Amygdala (tissue), 56 donors: ENCODE data around the gene PDE4A.
A peak's percentile ranks its signal among the peaks of the same experiment; 100 is the strongest.
"Not testable (repeated sequence)": the region's sequence is repeated elsewhere in the genome, so short reads cannot be mapped to it uniquely, and the experiment has no call there.

Source experiments
- DNase-seq, 56 donors: peaks; one replicate each; lab custom pipeline; 2025; lab: John Stamatoyannopoulos, UW

Gene PDE4A

GRCh38 chr19:10422846-10423245 is 2.5 kb downstream of the PDE4A start:
- no peak for DNase-seq

- peak in 40 of 56 donors; percentile 11 to 79 (median 36) for DNase-seq
Observed at GRCh38 chr19:10424011-10424637, 3.8 kb downstream of the PDE4A start.

DNA sequence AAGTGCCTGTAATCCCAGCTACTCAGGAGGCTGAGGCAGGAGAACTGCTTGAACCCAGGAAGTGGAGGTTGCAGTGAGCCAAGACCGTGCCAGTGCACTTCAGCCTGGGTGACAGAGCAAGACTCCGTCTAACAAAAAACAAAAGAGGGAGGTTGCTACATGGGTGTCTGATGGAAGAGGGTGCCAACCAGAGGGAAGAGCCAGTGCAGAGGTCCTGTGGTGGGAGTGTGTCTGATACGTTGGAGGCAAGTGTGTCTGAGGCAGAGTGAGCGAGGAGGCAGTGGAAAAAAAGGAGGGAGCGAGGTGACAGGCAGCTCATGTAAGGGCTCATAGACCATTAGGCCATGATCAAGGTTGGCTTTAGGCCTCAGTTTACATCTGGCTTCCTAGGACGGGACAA is 6.8 kb downstream of the PDE4A start:
- DNase-seq: no peak

GRCh38 chr19:10428996-10429381 is 8.7 kb downstream of the PDE4A start:
- DNase-seq: no peak

GRCh38 chr19:10430505-10431253 is 10.3 kb downstream of the PDE4A start:
- DNase-seq: peak in 2 of 56 donors; percentile 21 to 32

DNA sequence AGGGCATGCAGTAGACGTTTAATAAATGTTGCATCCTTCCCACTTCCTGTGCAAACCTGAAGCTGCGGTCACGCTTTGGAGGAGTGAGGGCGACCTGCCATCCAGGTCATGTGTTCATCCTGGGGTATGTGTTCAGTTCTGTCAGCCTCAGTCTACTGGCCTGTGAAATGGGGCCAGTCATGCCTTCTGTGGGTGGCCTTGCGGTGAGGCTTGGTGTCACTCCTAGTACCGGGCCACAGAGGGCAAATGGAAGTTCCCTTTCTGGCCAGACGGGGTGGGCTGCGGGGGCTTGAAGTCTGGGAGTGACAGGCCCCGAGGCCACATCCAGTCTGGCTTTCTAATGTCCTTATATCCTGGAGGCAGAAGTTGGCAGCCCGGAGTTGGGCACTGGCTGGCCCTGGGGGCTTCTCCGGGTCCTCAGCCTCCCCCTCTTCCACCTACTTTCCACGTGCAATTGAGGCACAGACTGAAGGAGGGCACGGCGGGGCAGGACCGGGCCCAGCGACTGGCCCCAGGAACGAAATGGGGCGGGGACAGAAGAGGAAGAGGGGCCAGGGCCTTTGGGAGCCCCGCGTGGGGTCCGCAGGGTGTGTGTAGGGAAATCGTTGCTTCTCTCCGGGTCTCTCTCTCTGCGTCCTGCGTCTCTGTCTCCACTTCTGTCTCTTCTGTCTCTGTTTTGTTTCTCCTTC is 11.1 kb downstream of the PDE4A start:
- DNase-seq: peak in 1 of 56 donors; percentile 12

GRCh38 chr19:10431943-10432735 is 11.8 kb downstream of the PDE4A start:
- peak in 4 of 56 donors; percentile 6 to 40 (median 26) for DNase-seq

GRCh38 chr19:10432736-10433130 is 12.4 kb downstream of the PDE4A start:
- DNase-seq: no peak

DNA sequence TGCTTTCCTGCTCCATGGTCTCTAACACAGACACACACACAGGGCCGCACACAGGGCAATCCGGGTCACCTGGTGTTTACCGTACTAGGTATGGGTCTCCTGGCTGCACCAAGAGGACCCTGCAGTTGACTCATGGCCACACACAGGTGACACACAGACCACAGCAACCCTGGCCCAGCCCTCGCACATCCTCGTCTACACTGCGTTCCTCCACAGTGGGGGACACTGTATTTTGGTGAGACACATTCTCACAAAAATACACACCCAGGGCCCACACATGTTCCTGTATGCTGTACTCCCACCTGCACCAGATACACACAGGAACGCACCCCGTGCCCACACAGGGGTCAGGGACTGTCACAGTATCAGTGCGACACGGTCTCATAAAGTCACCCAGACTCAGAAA is 12.8 kb downstream of the PDE4A start:
- no peak for DNase-seq

DNA sequence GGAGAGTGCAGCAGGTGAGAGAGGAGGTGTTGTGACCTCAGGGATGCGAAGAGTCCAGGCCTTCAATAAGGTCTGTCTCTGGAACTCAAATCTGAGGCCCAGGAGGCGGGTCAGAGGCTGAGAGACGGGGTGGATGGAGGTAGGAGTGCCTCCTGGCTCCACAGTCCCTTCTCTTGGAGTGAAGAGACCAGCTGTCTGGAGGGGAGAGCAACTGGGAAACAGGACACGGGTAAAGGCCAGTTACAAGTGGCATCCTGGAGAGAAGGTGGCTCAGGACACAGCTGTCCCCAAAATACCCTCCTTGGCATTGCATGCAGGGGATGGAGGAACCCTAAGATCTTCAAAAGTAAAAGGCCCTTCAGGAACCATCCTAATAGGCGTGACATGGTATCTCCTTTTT is 19.2 kb downstream of the PDE4A start:
- DNase-seq: no peak

DNA sequence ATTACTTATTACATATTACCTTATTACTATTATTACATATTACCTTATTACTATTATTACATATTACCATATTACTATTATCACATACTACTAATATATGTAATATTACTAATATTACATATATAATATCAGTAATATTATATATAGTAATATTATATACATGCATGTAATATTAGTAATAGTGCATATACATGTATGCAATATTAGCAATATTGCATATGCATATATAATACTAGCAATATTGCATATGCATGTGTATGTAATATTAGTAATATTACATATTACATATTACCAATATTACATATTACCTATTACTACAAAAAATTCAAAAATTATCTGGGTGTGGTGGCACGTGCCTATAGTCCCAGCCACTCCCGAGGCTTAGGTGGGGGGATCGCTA is 22.4 kb downstream of the PDE4A start:
- DNase-seq: no peak

DNA sequence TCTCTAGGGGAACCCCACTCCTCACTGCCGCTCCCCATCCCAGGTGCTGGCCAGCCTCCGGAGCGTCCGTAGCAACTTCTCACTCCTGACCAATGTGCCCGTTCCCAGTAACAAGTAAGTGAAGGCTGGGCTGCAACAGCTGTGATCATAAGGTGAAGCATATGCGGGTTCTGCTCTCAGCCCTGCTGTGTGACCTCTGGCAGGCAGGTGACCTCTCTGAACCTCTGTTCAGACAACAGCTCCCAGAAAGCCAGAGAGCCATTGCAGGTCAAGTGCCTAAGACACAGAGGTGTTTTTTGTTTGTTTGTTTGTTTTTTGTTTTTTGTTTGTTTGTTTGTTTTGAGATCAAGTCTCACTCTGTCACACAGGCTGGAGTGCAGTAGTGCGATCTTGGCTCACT is 28.7 kb downstream of the PDE4A start:
- no peak for DNase-seq

- DNase-seq: no peak
Observed at GRCh38 chr19:10450191-10450852, 30.0 kb downstream of the PDE4A start.

DNA sequence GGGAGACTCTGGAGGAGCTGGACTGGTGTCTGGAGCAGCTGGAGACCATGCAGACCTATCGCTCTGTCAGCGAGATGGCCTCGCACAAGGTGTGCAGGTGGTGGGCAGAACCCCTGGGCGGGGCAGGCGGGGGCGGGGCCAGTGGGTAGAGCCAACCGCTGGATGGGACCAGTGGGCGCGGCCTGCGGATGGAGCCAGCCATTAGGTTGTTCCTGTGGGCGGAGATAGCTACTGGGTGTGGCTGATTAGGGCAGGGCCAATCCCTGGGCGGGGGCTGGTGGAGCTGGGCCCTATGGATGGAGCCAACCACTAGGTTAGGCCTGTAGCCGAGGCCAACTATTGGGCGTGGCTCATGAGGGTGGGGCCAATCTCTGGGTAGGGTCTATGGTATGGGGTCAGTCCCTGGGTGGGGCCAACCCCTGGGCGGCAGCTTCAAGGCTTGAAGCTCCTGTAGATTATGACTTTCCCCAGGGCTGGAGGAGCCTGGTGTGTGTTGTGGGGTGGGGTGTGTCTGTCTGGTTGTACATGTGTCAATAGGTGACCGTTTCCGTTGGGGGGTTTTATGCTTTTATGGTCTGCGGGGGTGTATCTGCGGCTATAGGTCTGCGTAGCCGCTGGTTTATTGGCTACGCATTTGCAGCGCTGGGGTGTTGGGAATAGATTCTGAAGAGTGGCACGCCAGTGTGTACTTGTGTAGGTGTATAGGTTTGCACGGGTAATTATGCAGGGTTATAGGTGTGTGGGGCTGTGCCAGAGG is 30.7 kb downstream of the PDE4A start:
- DNase-seq: peak in 1 of 56 donors; percentile 9

DNA sequence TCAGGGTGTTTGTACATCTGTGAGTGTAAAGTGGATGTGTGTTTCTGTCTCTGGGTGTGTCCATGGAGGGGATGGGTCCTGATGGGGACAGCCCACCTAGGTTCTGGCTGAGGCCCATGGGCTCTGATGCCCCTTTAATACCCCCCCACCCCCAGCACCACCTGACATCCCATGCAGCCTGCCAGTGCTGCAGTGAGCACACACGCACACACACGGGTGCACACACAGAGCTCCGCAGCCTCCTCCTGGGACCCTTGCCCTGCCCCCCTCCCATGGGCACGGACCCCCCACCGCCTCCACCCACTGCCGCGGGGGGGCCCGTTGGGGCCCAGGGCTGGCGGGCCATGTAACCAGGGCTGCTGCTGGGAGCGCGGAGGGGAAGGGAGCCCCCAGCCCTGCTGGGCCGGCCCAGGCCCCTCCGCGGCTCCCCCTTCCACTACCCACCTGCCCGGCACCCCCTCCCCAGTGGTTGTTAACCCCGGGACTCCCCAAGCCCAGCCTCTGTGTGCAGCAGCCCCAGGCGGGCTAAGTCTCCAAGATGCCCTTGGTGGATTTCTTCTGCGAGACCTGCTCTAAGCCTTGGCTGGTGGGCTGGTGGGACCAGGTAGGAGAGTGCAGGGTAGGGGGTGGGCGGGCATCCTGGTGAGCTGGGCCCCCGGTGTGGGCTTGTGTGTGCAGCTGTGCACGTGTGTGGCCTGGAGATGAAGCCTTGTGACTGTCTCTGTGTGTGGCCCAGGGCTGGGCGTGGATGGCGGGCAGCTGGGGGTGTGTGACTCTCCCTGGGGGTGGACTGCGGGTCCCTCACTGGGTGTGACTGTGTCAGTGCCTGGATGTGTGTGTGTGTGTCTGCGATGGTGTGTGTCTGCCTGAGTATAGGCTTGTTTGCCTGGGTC is 32.6 kb downstream of the PDE4A start:
- DNase-seq: peak in 19 of 56 donors; percentile 4 to 44 (median 26)

DNA sequence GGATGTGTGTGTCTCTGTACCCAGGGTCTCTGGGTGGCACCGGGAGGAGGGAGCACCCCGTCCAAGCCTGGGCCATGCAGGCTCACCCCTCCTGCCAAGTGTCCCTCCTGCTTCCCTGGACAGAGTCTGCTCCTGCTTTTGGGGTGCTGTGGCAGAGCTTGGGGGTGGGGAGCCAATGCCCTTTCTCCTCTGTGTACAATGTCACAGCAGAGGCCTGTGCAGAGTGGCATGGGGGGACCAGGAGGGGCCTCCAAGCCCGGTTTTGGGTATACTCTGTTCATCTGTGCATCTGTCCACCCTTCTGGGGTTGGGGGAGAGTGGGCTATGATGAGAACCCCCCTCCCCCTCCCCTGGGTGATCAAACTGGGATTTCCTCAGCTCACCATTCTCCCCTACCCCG is 33.5 kb downstream of the PDE4A start:
- DNase-seq: peak in 2 of 56 donors; percentile 17 to 37

- peak in 45 of 56 donors; percentile 4 to 71 (median 37) for DNase-seq
Observed at GRCh38 chr19:10454267-10454666, 33.9 kb downstream of the PDE4A start.

GRCh38 chr19:10458733-10459132 is 38.4 kb downstream of the PDE4A start:
- not testable (repeated sequence) for DNase-seq

DNA sequence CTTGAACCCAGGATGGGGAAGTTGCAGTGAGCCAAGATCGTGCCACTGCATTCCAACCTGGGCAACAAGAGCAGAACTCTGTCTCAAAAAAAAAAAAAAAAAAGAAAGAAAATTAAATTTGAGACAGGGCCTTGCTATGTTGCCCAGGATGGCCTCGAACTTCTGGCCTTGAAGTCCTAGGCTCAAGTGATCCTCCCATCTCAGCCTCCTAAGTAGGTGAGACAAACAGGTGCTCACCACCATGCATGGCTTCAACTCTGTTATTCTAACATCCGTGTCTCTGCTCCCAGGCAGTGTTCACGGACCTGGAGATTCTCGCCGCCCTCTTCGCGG is 40.3 kb downstream of the PDE4A start:
- DNase-seq: no peak
